H1 (cell line): Measurements from ENCODE around the gene CFAP74.

Experiments used
- BRCA1 ChIP-seq: IDR thresholded peaks from 2 replicates; pipeline ENCODE4 v1.6.1; 2012; ENCODE audit warnings: low read depth, low read length, improper control_type of control experiment
- POLR2A ChIP-seq, 2 experiments: IDR thresholded peaks; 1 replicate in 1 of 2; 2 replicates in 1 of 2; pipeline ENCODE4 v1.6.1; 2011; ENCODE audit warnings: low read depth in 2 of 2, low read length in 2 of 2, mild to moderate bottlenecking in 2 of 2; ENCODE audit errors: control extremely low read depth in 1 of 2
- TF ChIP-seq, protein P1 (sequence below), 3 experiments: IDR thresholded peaks; 1 replicate in 2 of 3; 2 replicates in 1 of 3; pipeline versions ENCODE4 v1.5.1 to v1.6.1; 2011; ENCODE audit warnings: low read length in 3 of 3, mild to moderate bottlenecking in 3 of 3, inconsistent platforms in 2 of 3, low read depth in 1 of 3, moderate library complexity in 1 of 3; ENCODE audit not compliant: insufficient read depth in 1 of 3; ENCODE audit errors: control extremely low read depth in 1 of 3

DNA sequence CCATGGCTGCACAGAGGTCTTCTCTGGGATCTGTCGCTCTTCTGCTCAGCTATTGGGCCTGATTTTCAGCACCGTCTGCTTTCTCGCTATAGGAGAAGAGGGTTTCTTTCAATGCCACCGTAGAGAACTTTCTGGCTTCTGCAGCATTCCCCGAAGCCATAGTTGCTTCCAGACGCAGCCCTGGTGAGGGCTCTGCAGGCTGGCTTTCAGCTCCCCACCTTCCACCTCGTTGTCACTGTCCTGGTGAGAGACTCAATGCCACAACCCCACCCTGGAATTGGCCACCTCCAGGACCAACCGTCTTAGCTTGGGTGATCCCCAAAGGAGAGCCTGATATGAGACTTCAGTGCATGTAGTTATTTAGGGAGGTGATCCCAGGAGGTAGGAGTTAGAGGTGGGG is 34.6 kb upstream of the CFAP74 start:
- TF ChIP-seq, protein P1, sequence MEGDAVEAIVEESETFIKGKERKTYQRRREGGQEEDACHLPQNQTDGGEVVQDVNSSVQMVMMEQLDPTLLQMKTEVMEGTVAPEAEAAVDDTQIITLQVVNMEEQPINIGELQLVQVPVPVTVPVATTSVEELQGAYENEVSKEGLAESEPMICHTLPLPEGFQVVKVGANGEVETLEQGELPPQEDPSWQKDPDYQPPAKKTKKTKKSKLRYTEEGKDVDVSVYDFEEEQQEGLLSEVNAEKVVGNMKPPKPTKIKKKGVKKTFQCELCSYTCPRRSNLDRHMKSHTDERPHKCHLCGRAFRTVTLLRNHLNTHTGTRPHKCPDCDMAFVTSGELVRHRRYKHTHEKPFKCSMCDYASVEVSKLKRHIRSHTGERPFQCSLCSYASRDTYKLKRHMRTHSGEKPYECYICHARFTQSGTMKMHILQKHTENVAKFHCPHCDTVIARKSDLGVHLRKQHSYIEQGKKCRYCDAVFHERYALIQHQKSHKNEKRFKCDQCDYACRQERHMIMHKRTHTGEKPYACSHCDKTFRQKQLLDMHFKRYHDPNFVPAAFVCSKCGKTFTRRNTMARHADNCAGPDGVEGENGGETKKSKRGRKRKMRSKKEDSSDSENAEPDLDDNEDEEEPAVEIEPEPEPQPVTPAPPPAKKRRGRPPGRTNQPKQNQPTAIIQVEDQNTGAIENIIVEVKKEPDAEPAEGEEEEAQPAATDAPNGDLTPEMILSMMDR (IDR thresholded peaks at IDR 0.05; ENCODE audit: control extremely low read depth in 1 of 3, insufficient read depth in 1 of 3, low read depth in 1 of 3, low read length in 3 of 3): no peak
- TF ChIP-seq POLR2A (IDR thresholded peaks at IDR 0.05; ENCODE audit: control extremely low read depth in 1 of 2, low read depth in 2 of 2, low read length in 2 of 2) (no peak), BRCA1 (no peak)
